ENCODE results near the gene MXI1.

DNA sequence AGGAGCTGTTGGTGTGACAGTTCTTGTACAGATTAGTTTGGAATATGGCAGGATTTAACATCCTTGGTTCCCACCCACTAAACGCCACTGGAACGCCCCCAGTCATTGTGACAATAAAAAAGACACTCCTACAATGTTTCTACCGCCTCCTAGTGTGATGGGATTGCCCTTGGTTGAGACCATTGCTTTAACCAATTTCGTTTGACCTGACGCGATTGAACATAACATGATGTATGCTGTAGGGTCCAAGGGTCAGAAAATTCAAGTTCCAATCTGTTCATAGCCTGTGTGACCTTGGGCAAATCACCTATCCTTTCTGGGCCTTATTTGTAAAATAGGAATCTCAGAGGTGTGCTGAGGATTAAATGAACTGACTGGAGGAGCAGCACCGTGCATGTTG is 12.5 kb downstream of the MXI1 start:
- TF ChIP-seq, protein P1, sequence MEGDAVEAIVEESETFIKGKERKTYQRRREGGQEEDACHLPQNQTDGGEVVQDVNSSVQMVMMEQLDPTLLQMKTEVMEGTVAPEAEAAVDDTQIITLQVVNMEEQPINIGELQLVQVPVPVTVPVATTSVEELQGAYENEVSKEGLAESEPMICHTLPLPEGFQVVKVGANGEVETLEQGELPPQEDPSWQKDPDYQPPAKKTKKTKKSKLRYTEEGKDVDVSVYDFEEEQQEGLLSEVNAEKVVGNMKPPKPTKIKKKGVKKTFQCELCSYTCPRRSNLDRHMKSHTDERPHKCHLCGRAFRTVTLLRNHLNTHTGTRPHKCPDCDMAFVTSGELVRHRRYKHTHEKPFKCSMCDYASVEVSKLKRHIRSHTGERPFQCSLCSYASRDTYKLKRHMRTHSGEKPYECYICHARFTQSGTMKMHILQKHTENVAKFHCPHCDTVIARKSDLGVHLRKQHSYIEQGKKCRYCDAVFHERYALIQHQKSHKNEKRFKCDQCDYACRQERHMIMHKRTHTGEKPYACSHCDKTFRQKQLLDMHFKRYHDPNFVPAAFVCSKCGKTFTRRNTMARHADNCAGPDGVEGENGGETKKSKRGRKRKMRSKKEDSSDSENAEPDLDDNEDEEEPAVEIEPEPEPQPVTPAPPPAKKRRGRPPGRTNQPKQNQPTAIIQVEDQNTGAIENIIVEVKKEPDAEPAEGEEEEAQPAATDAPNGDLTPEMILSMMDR (conservative IDR thresholded peaks at IDR 0.05; ENCODE audit: low read length): peak; percentile 40; the same call in 1 of the 2 replicates
- TF ChIP-seq EZH2phosphoT487 (IDR thresholded peaks at IDR 0.05; ENCODE audit: borderline replicate concordance, low read depth, low read length): no peak

Data from OCI-LY7 (cell line).